ENCODE measurements around the gene SRP54. TPM values are rescaled to one million over a fixed set of nuclear protein-coding genes. Genes with fewer than 3 reads are reported as not detected.

The SRP54 gene
- polyA plus RNA-seq, 3 donors, result 24.9 to 33.6 (median 25.4) TPM

DNA sequence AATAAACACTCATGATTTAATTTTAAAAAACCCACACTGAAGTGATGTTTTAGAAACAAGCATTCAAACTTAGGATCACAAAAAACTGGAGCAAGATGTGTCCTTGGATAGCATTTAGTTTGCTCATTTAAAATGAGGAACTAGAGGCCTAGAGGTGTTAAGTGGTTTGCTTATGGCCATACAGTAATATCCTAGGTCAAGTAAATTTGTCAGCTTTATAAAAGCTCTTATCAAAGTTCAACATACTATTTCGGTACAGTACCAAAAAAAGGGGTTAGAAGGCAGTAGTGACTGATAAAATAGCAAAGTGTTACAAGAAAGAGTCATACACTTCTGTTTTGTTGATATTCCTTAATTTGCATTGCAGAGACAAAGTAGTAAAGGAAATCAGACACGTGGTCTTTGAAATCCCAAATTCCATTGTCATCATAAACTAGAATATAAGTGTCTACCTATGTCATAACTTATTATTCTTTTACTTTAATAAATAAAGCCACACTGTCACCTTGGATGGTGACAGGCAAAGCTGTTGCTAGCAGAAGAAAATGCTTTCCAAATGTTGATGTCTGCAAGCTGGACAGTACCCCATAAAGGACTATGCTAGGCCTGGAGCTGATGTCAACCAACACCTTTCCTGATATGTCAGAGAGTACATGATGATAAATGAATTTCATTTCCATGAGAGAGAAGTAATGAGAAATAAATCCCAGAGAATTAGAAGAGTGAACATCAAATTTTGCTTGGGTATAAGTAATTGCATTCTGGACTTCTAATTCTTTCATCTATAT lies 17.6 kb upstream of the SRP54 start:
- no peaks in the 10 kb centered on the region for H3K9me3 Mint-ChIP-seq
- Histone ChIP-seq H3K9me3 (replicated peaks in 1 of 2; ENCODE audit: control insufficient read depth in 1 of 2, insufficient read depth in 1 of 2, low read length in 2 of 2) (no peaks in the 10 kb centered on the region), H3K27ac (ENCODE audit: low read depth in 1 of 2, low read length in 2 of 2) (no peak overlapping the region), H3K4me1 (ENCODE audit: control insufficient read depth in 1 of 2, insufficient read depth in 2 of 2, low read length in 2 of 2) (no peaks in the 10 kb centered on the region), H3K79me2 (ENCODE audit: insufficient read depth, low read length) (no peaks in the 10 kb centered on the region), H3K36me3 (replicated peaks in 1 of 2; ENCODE audit: control insufficient read depth in 1 of 2, insufficient read depth in 2 of 2, low read length in 2 of 2) (peaks cover 6 to 40% of the 10 kb centered on the region in 2 donors), H3K9ac (ENCODE audit: insufficient read depth, low read length, poor library complexity, severe bottlenecking) (no peak overlapping the region), H3K4me3 (replicated peaks in 1 of 3; ENCODE audit: low read depth in 2 of 3, low read length in 3 of 3) (no peak overlapping the region), H2AFZ (ENCODE audit: insufficient read depth, low read depth, low read length, poor library complexity, severe bottlenecking) (no peak overlapping the region), H3K4me2 (replicated peaks; ENCODE audit: extremely low read depth, low read length, poor library complexity, severe bottlenecking) (no peak overlapping the region), H3K27me3 (ENCODE audit: control insufficient read depth in 2 of 2, insufficient read depth in 2 of 2, low read length in 2 of 2) (no peaks in the 10 kb centered on the region), H4K20me1 (ENCODE audit: insufficient read depth, low read length) (no peaks in the 10 kb centered on the region)
- peaks cover 0 to 1% (median 0%) of the 10 kb centered on the region in 3 donors for H3K27me3 Mint-ChIP-seq (ENCODE audit: low read depth in 3 of 3)
- WGBS (ENCODE audit: insufficient coverage), result no CpG with 5 or more reads among the region's 2 CpGs
- H3K27ac Mint-ChIP-seq, result no peak overlapping the region
- no peak for DNase-seq
- H3K4me3 Mint-ChIP-seq, result no peak overlapping the region
- TF ChIP-seq, protein P1, sequence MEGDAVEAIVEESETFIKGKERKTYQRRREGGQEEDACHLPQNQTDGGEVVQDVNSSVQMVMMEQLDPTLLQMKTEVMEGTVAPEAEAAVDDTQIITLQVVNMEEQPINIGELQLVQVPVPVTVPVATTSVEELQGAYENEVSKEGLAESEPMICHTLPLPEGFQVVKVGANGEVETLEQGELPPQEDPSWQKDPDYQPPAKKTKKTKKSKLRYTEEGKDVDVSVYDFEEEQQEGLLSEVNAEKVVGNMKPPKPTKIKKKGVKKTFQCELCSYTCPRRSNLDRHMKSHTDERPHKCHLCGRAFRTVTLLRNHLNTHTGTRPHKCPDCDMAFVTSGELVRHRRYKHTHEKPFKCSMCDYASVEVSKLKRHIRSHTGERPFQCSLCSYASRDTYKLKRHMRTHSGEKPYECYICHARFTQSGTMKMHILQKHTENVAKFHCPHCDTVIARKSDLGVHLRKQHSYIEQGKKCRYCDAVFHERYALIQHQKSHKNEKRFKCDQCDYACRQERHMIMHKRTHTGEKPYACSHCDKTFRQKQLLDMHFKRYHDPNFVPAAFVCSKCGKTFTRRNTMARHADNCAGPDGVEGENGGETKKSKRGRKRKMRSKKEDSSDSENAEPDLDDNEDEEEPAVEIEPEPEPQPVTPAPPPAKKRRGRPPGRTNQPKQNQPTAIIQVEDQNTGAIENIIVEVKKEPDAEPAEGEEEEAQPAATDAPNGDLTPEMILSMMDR (IDR thresholded peaks at IDR 0.05), result no peak
- intact Hi-C loops (cut with micrococcal nuclease), result no loop called here
- peaks cover 22 to 57% of the 10 kb centered on the region in 2 donors for H3K36me3 Mint-ChIP-seq
- no peaks in the 10 kb centered on the region for H3K4me1 Mint-ChIP-seq

DNA sequence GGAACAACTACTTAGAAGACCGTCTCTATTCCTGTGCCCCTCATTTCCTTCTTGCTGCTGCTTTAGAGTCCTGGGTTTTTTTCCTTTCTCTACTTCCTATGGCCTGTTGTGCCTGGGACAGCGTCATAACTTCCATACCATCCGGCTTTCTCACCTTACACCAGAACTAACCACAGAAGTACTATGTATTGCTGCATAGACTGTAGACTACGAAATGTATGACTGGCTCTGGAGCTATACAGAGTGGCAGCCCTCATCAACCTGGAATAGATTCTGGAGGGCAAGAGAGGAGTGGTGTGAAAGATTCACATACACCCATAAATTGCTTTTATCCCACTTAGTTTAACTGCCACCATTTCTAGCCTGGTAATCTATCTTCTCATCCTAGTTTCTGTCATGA lies 16.9 kb upstream of the SRP54 start:
- H3K9me3 ChIP-seq (replicated peaks in 1 of 2; ENCODE audit: control insufficient read depth in 1 of 2, insufficient read depth in 1 of 2, low read length in 2 of 2), result no peaks in the 10 kb centered on the region
- H3K9me3 Mint-ChIP-seq, result no peaks in the 10 kb centered on the region
- H4K20me1 ChIP-seq (ENCODE audit: insufficient read depth, low read length), result no peaks in the 10 kb centered on the region
- peaks cover 0 to 1% (median 0%) of the 10 kb centered on the region in 3 donors for H3K27me3 Mint-ChIP-seq (ENCODE audit: low read depth in 3 of 3)
- no peaks in the 10 kb centered on the region for H3K4me1 ChIP-seq (ENCODE audit: control insufficient read depth in 1 of 2, insufficient read depth in 2 of 2, low read length in 2 of 2)
- no peak overlapping the region for H2AFZ ChIP-seq (ENCODE audit: insufficient read depth, low read depth, low read length, poor library complexity, severe bottlenecking)
- no peaks in the 10 kb centered on the region for H3K27me3 ChIP-seq (ENCODE audit: control insufficient read depth in 2 of 2, insufficient read depth in 2 of 2, low read length in 2 of 2)
- peak overlapping the region in 2 of 7 donors; percentile 52 to 67 for H3K27ac Mint-ChIP-seq
- no peak overlapping the region for H3K4me3 ChIP-seq (replicated peaks in 1 of 3; ENCODE audit: low read depth in 2 of 3, low read length in 3 of 3)
- peaks cover 22 to 52% of the 10 kb centered on the region in 2 donors for H3K36me3 Mint-ChIP-seq
- no peak overlapping the region for H3K4me2 ChIP-seq (replicated peaks; ENCODE audit: extremely low read depth, low read length, poor library complexity, severe bottlenecking)
- H3K9ac ChIP-seq (ENCODE audit: insufficient read depth, low read length, poor library complexity, severe bottlenecking), result no peak overlapping the region
- DNase-seq, result no peak
- TF ChIP-seq, protein P1 (IDR thresholded peaks at IDR 0.05), result no peak
- H3K4me1 Mint-ChIP-seq, result no peaks in the 10 kb centered on the region
- 100% methylated on average over 1 of the region's 4 CpGs for WGBS (ENCODE audit: insufficient coverage)
- H3K36me3 ChIP-seq (replicated peaks in 1 of 2; ENCODE audit: control insufficient read depth in 1 of 2, insufficient read depth in 2 of 2, low read length in 2 of 2), result peaks cover 6 to 45% of the 10 kb centered on the region in 2 donors
- intact Hi-C loops (cut with micrococcal nuclease), result no loop called here
- no peak overlapping the region for H3K4me3 Mint-ChIP-seq
- H3K27ac ChIP-seq (ENCODE audit: low read depth in 1 of 2, low read length in 2 of 2), result no peak overlapping the region
- no peaks in the 10 kb centered on the region for H3K79me2 ChIP-seq (ENCODE audit: insufficient read depth, low read length)
